Keratinocyte (primary cell): Measurements from ENCODE around the gene NCKAP5.

Experiments
- CTCF ChIP-seq, 3 experiments: IDR thresholded peaks in 1 of 3; conservative IDR thresholded peaks in 1 of 3; optimal IDR thresholded peaks in 1 of 3; 2 replicates in 2 of 3; 3 replicates in 1 of 3; pipeline versions ENCODE3 to v1.5.1; 2011; ENCODE audit warnings: low read length in 3 of 3, mild to moderate bottlenecking in 3 of 3, moderate library complexity in 2 of 3, control low read depth in 1 of 3, inconsistent platforms in 1 of 3; ENCODE audit not compliant: insufficient read depth in 2 of 3; ENCODE audit errors: extremely low read depth in 1 of 3
- EZH2 ChIP-seq: IDR thresholded peaks from one replicate; pipeline ENCODE4 v1.6.1; 2012; ENCODE audit warnings: inconsistent platforms, mild to moderate bottlenecking, low read length, moderate library complexity

GRCh38 chr2:133077269-133077822, 490.9 kb downstream of the NCKAP5 start:
- TF ChIP-seq CTCF (optimal IDR thresholded peaks at IDR 0.05 in 1 of 3, IDR thresholded peaks at IDR 0.05 in 1 of 3, conservative IDR thresholded peaks at IDR 0.05 in 1 of 3; ENCODE audit: extremely low read depth in 1 of 3, insufficient read depth in 2 of 3, low read length in 3 of 3) (no peak), EZH2 (no peak)
